GM18861 (cell line): ENCODE measurements around the gene ZFP90.
"Not testable (repeated sequence)": the region's sequence is repeated elsewhere in the genome, so short reads cannot be mapped to it uniquely, and the experiment has no call there.

Experiments used
- ATAC-seq: cut with Tn5 transposase; IDR thresholded peaks from one replicate; pipeline ENCODE4 v1.9.1; 2021; ENCODE audit not compliant: unreplicated experiment

The ZFP90 gene

DNA sequence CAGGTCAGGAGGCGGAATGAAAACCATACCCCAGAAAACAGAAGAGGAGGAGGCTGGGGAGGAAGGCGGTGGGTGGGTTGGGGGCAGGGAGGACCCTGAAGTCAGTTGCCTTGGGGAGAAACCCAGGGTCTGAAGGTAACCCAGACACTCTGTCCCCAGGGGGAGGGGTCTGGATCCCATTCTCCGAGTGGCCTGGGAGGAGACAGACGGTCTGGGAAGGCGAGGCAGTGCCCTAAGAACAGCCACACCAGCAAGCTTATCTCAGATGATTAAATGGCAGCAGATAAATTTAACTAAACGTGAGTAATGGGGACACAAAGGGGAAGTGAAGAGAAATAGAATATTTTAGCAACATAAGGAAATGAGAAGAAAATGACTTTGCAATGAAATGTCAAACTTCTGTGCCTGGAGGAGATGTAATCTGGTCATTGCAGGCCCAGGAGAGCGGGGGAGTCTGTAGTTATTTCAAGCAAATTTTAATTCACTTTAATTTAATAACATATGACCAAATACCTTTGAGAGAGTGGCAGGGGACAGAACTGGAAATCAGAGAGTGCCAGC, 21.4 kb upstream of the ZFP90 start:
- ATAC-seq: no peak

- no peak for ATAC-seq
These were observed 19.8 kb upstream of the ZFP90 start for GRCh38 chr16:68519225-68519745.

DNA sequence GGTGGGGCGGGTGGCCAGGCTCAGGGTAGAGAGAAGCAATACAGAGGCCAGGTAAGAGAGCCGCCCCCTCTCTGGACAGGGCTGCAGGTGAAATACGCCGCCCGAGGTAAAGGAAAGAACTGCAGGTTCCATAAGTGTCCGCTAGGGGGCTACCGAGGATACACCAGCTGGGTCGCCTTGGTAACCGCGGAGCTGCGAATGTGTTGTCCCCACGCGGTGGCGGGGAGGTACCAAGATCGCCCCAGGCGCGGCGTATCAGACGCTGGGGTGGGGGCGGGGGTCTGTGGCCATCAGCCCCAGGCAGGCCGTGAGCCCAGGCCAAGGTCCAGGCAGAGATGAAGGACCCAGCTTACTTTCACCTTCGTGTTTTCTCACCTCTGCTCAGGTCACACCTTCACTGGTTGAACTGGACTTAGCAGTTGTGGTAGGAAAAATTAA, 18.4 kb upstream of the ZFP90 start:
- ATAC-seq: peak; percentile 73

DNA sequence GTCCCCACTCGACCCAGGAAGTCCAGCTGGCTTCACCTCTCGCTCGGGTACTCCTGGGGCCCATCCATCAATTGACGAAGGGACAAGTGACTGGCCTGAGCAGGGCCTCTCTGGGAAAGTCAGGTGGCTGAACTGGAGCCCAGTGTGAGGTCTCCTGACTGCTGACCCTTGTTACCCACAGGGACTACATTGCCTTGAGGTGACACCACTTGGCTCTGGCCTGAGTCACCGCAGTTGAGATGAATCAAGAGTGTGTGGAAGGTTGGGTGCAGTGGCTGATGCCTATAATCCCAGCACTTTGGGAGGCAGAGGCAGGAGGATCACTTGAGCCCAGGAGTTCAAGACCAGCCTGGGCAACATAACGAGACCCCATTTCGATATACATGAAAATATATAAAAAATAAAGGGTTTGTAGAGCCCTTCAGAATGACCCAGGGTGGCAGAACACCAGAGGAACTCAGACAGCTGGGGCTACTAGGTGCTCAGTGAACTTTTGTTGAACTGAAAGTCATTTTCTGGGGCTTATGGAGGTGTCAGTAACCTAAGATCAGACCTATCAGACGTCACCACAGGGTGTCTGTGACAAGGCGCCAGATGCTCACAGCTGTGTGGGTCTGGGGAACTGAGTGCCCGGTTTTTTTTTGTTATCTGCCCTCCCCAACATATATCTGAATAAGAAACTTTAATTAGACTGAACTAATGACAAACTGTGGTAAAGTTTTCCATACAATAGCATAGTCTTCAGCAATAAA, 14.8 kb upstream of the ZFP90 start:
- ATAC-seq: no peak

DNA sequence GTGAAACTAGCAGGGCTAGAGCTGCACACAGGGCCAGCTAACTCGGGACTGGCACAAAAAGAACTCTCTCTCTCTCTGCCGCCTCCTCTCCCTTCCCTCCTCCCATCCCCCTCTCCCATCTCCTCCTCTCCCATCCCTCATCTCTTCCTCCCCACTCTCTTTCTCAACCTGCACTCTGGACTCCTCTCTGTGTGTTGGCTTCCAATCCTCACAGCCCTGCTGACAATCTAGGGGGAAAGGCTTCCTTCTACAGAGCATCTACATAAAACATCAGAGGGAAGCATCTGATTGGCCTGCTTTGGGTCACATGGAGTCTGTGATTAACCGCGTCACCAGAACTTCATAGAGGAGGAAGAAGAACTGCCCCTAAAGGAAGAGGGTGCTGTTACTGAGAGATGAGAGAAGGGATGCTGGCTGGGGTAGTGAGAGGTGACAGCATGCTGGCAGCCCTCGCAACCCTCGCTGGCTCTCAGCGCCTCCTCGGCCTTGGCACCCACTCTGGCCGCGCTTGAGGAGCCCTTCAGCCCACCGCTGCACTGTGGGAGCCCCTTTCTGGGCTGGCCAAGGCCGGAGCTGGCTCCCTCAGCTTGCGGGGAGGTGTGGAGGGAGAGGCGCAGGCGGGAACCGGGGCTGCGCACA, 12.8 kb upstream of the ZFP90 start:
- no peak for ATAC-seq

GRCh38 chr16:68526782-68527145, 12.3 kb upstream of the ZFP90 start:
- ATAC-seq: no peak

GRCh38 chr16:68528233-68528632, 10.9 kb upstream of the ZFP90 start:
- no peak for ATAC-seq

- ATAC-seq: no peak
These were observed 10.3 kb upstream of the ZFP90 start for GRCh38 chr16:68528686-68529379.

GRCh38 chr16:68529608-68529930, 9.5 kb upstream of the ZFP90 start:
- ATAC-seq: no peak

GRCh38 chr16:68529931-68530701, 9.0 kb upstream of the ZFP90 start:
- peak; percentile 58 for ATAC-seq

GRCh38 chr16:68533937-68534336, 5.2 kb upstream of the ZFP90 start:
- no peak for ATAC-seq

- no peak for ATAC-seq
These were observed 3.8 kb upstream of the ZFP90 start for GRCh38 chr16:68535331-68535730.

GRCh38 chr16:68539711-68540239, 684 bp downstream of the ZFP90 start:
- no peak for ATAC-seq

GRCh38 chr16:68548947-68549346, 9.9 kb downstream of the ZFP90 start:
- ATAC-seq: no peak

DNA sequence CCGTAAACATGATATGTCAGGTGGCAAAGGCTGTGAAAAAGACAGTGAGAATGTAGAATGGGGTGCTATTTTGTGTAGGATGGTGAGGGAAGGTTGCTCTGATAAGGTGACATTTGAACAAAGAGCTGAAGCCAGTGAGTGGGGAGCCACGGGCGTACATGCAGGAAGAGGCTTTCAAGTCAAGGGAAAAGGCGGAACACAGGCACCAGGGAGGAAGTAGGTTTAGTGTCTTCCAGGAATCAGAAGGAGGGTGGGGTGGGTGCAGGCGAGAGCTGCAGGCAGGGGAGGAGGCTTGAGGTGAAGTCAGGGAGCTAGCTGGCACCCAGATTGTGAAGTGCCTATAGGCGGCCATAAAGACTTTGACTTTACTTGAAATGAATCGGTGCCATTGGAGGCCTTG, 14.1 kb downstream of the ZFP90 start:
- ATAC-seq: no peak

GRCh38 chr16:68560341-68560740, 21.2 kb downstream of the ZFP90 start:
- not testable (repeated sequence) for ATAC-seq

- ATAC-seq: no peak
These were observed 24.7 kb downstream of the ZFP90 start for GRCh38 chr16:68563631-68564381.

- ATAC-seq: no peak
These were observed 25.4 kb downstream of the ZFP90 start for GRCh38 chr16:68564382-68564985.

GRCh38 chr16:68574479-68574878, 35.4 kb downstream of the ZFP90 start:
- ATAC-seq: no peak

- no peak for ATAC-seq
These were observed 36.0 kb downstream of the ZFP90 start for GRCh38 chr16:68575082-68575481.
